Duodenal mucosa (tissue), 2 donors: ENCODE data around the gene TRIP13.
A peak's percentile ranks its signal among the peaks of the same experiment; 100 is the strongest.
"Not testable (repeated sequence)": the region's sequence is repeated elsewhere in the genome, so short reads cannot be mapped to it uniquely, and the experiment has no call there.

Source experiments
- H3K27ac ChIP-seq: one replicate; pipeline ENCODE4 v1.7.0; 2013; ENCODE audit warnings: low read depth, low read length
- H3K27me3 ChIP-seq, 2 donors: one replicate each; pipeline ENCODE4 v1.7.0; 2013; ENCODE audit warnings: low read length in 2 of 2, control low read depth in 1 of 2; ENCODE audit not compliant: insufficient read depth in 2 of 2, control insufficient read depth in 1 of 2
- H3K36me3 ChIP-seq, 2 donors: one replicate each; pipeline ENCODE4 v1.7.0; 2013; ENCODE audit warnings: low read length in 2 of 2, control low read depth in 1 of 2; ENCODE audit not compliant: insufficient read depth in 2 of 2, control insufficient read depth in 1 of 2
- H3K4me1 ChIP-seq, 2 donors: one replicate each; pipeline ENCODE4 v1.7.0; 2013; ENCODE audit warnings: low read length in 2 of 2, control low read depth in 1 of 2; ENCODE audit not compliant: insufficient read depth in 2 of 2, control insufficient read depth in 1 of 2
- H3K4me3 ChIP-seq, 2 donors: one replicate each; pipeline ENCODE4 v1.7.0; 2013; ENCODE audit warnings: low read length in 2 of 2, low read depth in 1 of 2
- H3K9ac ChIP-seq, 2 donors: one replicate each; pipeline ENCODE4 v1.7.0; 2013; ENCODE audit warnings: low read length in 2 of 2, low read depth in 1 of 2
- H3K9me3 ChIP-seq, 2 donors: one replicate each; pipeline ENCODE4 v1.7.0; 2013; ENCODE audit warnings: low read length in 2 of 2, control low read depth in 1 of 2; ENCODE audit not compliant: control insufficient read depth in 1 of 2

TRIP13 gene

DNA sequence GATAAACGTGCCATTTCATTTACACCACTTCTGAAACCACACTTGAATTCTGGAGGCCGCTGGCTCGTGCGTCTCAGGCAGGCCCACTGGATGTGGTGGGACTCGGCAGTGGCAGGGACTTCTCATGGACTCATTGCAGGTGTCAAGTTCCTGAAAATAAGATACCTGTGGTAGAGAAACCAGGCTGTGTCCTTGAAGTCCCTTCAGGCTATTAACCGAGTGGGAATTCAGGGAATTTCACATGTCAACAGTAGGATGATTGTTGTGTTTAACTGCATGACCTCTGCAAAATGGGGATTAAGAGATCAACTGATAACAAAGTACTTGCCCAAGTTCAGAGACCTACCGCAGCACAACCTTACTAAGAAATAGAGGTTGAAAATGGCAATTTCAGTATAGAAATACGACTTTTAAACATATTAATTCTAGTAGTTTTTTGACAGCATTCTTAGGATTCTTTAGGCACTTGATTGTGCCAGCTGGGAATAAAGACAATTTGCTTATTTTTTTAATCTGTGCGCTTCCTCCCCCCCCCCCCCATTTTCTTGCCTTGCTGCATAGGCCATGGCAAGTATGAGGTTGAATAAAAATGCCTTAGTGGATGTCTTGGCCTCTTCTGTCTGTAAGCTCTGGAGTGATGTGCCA is 26.8 kb downstream of the TRIP13 start:
- Histone ChIP-seq H3K4me3 (no peak overlapping the region), H3K27me3 (no peaks in the 10 kb centered on the region), H3K9me3 (no peaks in the 10 kb centered on the region), H3K9ac (no peak overlapping the region), H3K4me1 (peaks cover 0 to 2% of the 10 kb centered on the region in 2 donors), H3K27ac (no peak overlapping the region), H3K36me3 (peaks cover 0 to 13% of the 10 kb centered on the region in 2 donors)

DNA sequence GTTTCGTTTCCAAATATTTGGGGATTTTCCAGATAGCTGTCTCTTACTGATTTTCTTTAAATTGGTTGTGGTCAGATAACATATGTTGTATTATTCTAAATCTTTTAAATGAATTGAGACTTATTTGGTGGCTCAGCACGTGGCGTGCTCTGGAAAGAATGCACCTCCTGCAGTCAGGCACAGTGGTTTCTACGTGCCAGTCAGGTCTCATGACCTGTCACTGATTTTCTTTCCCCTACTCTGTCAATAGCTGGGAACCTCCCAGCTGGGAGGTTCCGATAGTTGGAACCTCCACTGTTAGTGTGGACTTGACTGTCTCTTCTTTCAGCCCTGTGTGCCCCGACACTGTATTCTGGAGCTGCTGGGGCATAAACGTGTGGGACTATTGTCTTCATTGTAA is 27.6 kb downstream of the TRIP13 start:
- H3K9me3 ChIP-seq: no peaks in the 10 kb centered on the region
- no peak overlapping the region for H3K27ac ChIP-seq
- H3K27me3 ChIP-seq: peaks cover 0 to 4% of the 10 kb centered on the region in 2 donors
- H3K4me3 ChIP-seq: no peak overlapping the region
- H3K36me3 ChIP-seq: peaks cover 0 to 10% of the 10 kb centered on the region in 2 donors
- H3K4me1 ChIP-seq: peaks cover 0 to 2% of the 10 kb centered on the region in 2 donors
- no peak overlapping the region for H3K9ac ChIP-seq

DNA sequence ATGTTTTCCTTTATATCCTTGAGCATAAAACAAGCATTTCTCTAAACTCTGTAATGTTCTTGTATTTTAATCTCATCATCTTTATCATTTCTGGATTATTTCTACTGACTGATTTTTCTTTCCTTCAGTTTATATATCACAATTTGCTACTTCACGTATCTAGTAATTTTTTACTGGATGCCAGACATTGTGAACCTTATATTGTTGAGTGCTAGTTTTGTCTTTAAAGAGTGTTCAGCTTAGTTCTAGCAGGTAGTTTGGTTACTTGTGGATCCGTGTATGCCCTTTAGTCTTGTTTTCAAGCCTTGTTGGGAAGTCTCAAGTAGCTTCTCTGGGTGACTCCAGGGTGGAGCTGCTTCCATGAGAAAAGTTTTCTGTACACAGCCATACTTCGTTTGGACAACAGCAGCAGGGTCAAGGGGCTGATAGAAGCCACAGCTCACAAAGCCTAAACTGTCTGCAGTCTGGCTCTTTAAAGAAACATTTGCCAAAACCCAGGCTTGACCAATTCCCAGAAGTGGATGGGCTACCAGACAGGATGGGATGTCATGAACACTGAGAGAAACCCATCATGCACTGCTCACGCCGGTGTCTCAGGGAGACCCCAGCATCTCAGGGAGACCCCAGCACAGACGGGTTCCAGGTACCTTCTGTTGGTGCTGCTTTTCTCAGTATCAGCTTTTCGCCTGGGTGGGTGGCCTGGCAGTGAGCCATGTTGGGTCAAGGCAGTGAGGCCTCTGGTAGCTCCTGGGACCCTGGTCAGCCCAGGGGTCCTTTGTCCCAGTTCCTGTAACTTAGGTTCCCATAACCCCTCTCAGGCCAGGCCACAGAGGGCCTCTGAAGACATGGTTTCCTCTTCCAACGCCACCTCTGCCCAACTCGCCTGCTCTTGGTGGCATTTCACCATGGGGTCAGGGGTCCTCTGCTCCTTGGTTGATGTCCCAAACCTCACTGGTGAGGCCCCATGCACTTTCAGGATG is 29.1 kb downstream of the TRIP13 start:
- H3K4me3 ChIP-seq: no peak overlapping the region
- H3K9ac ChIP-seq: no peak overlapping the region
- H3K27me3 ChIP-seq: peaks cover 10 to 11% of the 10 kb centered on the region in 2 donors
- H3K36me3 ChIP-seq: peaks cover 0 to 3% of the 10 kb centered on the region in 2 donors
- H3K27ac ChIP-seq: no peak overlapping the region
- H3K9me3 ChIP-seq: no peaks in the 10 kb centered on the region
- peaks cover 0 to 5% of the 10 kb centered on the region in 2 donors for H3K4me1 ChIP-seq

DNA sequence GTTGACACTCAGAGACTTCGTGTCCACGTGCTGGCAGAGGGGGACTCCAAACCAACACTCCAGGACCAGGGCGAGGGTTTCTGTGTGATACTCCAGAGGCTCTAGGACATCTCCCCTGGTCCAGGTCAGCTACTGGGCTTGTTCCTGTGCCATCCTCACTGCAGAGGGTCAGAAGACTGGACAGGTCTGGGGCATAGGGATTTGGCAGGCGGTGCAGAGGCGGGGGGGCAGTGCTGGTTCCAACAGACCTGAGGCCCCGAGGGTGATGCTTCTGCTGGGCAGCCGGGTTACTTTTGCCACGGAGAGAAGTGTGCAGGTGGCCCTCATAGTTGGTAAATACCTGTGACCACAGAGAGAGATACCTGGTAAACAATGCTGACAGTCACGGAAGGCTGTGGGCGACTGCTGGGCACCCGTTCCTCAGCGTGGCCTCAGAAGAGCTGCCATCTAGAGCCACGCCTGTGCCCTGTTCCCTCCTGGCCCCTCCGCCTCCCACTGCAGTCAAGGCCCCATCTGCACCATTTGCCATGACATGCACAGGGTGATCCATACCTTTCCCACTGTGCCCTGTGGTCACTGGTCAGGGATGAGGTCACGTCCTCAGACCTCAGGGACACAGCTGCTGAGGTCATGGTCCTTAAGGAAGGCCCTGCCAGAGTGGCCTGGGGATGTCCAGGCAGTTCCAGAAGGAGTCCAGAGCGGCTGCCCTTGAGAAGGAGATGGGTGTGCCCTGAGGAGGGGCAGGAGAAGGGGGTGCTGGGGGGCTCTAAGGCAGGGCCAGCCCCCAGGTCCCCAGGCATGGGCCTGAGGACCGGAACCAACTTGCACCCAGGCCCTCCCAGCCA is 30.0 kb downstream of the TRIP13 start:
- H3K4me3 ChIP-seq: no peak overlapping the region
- H3K9ac ChIP-seq: no peak overlapping the region
- H3K27ac ChIP-seq: no peak overlapping the region
- no peaks in the 10 kb centered on the region for H3K9me3 ChIP-seq
- H3K27me3 ChIP-seq: peaks cover 10 to 13% of the 10 kb centered on the region in 2 donors
- H3K36me3 ChIP-seq: peaks cover 0 to 3% of the 10 kb centered on the region in 2 donors
- peaks cover 0 to 12% of the 10 kb centered on the region in 2 donors for H3K4me1 ChIP-seq

GRCh38 chr5:923281-923873 is 30.7 kb downstream of the TRIP13 start:
- Histone ChIP-seq H3K27ac (no peak overlapping the region), H3K27me3 (peaks cover 10 to 15% of the 10 kb centered on the region in 2 donors), H3K9ac (no peak overlapping the region)

DNA sequence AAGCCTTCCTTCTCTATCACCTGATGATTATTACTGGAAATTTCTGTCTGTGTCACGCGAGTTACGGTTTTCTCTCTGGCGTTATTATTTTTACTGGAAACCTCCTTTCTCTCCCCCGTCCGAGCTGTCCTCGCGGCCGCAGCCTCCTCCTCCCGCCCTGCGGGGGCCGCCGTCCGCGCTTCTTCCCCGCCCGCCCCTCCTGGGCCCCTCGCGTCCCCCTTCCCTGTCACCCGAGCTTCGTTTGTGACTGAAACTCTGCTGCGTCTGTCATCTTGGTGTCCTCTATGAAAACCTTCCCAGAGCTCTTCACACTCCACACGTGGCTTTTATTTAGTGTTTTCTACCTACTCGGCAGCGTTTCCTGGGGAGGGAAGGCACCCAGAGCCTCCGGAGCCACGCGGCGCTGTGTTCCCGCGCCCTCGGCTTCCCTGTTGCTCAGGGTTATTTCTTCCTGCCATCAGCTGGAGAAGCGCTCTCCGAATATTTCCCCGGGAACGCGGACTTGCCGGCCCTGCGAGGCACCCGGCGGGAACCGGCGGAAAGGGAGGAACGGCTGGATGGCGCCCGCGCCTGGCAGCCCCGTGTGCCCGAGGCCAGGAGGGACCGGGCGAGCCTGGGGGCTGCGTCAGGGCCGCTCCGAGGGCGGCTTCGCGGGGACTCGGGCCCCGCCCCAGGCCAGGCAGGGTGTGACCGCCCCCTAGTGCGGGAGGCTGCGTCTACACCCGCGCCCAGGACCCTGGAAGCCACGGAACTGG is 33.9 kb downstream of the TRIP13 start:
- peaks cover 10 to 15% of the 10 kb centered on the region in 2 donors for H3K27me3 ChIP-seq
- H3K36me3 ChIP-seq: no peaks in the 10 kb centered on the region
- peak overlapping the region; percentile 19 to 40 for H3K4me3 ChIP-seq
- no peak overlapping the region for H3K9ac ChIP-seq
- peaks cover 0 to 12% of the 10 kb centered on the region in 2 donors for H3K4me1 ChIP-seq
- no peak overlapping the region for H3K27ac ChIP-seq
- H3K9me3 ChIP-seq: no peaks in the 10 kb centered on the region

More at GRCh38 chr5:923281-923873, 30.7 kb downstream of the TRIP13 start:
- Histone ChIP-seq H3K4me3 (no peak overlapping the region), H3K36me3 (peaks cover 0 to 3% of the 10 kb centered on the region in 2 donors), H3K4me1 (peaks cover 0 to 12% of the 10 kb centered on the region in 2 donors), H3K9me3 (no peaks in the 10 kb centered on the region)

- Histone ChIP-seq H3K9me3 (no peaks in the 10 kb centered on the region), H3K4me1 (peaks cover 0 to 12% of the 10 kb centered on the region in 2 donors), H3K36me3 (no peaks in the 10 kb centered on the region), H3K27me3 (peaks cover 10 to 15% of the 10 kb centered on the region in 2 donors), H3K27ac (no peak overlapping the region), H3K9ac (no peak overlapping the region), H3K4me3 (peak overlapping the region in 1 of 2 donors; percentile 19)
Observed at GRCh38 chr5:927172-928015, 34.7 kb downstream of the TRIP13 start.

DNA sequence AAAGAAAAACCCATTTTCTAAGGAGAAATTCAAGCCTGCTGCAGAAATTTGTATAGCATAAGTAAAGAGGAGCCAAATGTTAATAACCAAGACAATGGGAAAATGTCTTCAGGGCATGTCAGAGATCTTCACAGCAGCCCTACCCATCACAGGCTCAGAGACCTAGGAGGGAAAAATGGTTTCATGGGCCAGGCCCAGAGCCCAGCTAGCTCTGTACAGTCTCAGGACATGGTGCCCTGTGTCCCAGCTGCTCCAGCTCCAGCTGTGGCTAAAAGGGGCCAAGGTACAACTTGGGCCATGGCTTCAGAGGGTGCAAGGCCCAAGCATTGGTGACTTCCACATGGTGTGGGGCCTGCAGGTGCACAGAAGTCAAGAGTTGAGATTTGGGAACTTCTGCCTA is 36.5 kb downstream of the TRIP13 start:
- H3K27me3 ChIP-seq: peaks cover 10 to 15% of the 10 kb centered on the region in 2 donors
- H3K9me3 ChIP-seq, H3K4me1 ChIP-seq, H3K9ac ChIP-seq, H3K36me3 ChIP-seq, H3K4me3 ChIP-seq, H3K27ac ChIP-seq: not testable (repeated sequence)
